AG04450 (cell line): ENCODE data around the gene MTA1. TPM values are rescaled to one million over a fixed set of nuclear protein-coding genes. Genes with fewer than 3 reads are reported as not detected.

Experiments
- CTCF ChIA-PET: fragments of 300-600, 350-600 bp; formaldehyde crosslinking; extraction: SDS; loops from one replicate; lab custom pipeline; 2022; ENCODE audit warnings: antibody characterized with exemption, inconsistent platforms; lab: Charles Lee
- POLR2A ChIA-PET: fragments of 350-600 bp; formaldehyde crosslinking; extraction: SDS; loops from one replicate; lab custom pipeline; 2021; ENCODE audit warnings: antibody characterized with exemption, inconsistent platforms; lab: Yijun Ruan, JAX
- DNase-seq: peaks from one replicate; pipeline ENCODE4 v3.0.0-alpha.2; 2011; ENCODE audit warnings: low read depth, low spot score
- H3K27ac ChIP-seq: one replicate; pipeline ENCODE4 v1.5.1; 2012; ENCODE audit warnings: low read depth, low read length, control low read depth
- H3K27me3 ChIP-seq: one replicate; pipeline ENCODE4 v1.6.0; 2012; ENCODE audit warnings: low read length; ENCODE audit not compliant: control insufficient read depth, insufficient read depth
- H3K4me3 ChIP-seq: 2 replicates; pipeline ENCODE4 v1.5.1; 2011; ENCODE audit warnings: mild to moderate bottlenecking, low read depth, low read length, control low read depth
- H3K9me3 ChIP-seq: 2 replicates; pipeline ENCODE4 v1.5.1; 2012; ENCODE audit warnings: low read length; ENCODE audit not compliant: control insufficient read depth, insufficient read depth
- CTCF ChIP-seq: IDR thresholded peaks from 2 replicates; pipeline ENCODE4 v1.5.1; 2011; ENCODE audit warnings: low read depth, low read length, control low read depth, inconsistent platforms
- polyA plus RNA-seq: library from polyadenylated mRNA; depleted of rRNA; stranded (reverse); fragments of >200 nt; gene quantifications from 2 replicates; pipeline ENCODE4 v1.2.3, GENCODE V29; 2011

The MTA1 gene
- polyA plus RNA-seq, 1 experiment, result 36.0 TPM

GRCh38 chr14:105444859-105445258 is 25.2 kb downstream of the MTA1 start:
- TF ChIP-seq CTCF, result no peak
- CTCF ChIA-PET, result interaction anchor here (0.7 kb wide), 1 partner anchor 36 kb away, joined by 3 read pairs; no protein-coding TSS in a partner anchor
- DNase-seq, result no peak
- Histone ChIP-seq H3K9me3 (peaks cover 3% of the 10 kb centered on the region; the same call in 1 of the 2 replicates), H3K27ac (no peak overlapping the region), H3K27me3 (no peaks in the 10 kb centered on the region), H3K4me3 (no peak overlapping the region)
- POLR2A ChIA-PET, result interaction anchor here (0.7 kb wide), 1 partner anchor 189 kb away, joined by 6 read pairs; no protein-coding TSS in a partner anchor

- no peak overlapping the region for H3K4me3 ChIP-seq
- no peak overlapping the region for H3K27ac ChIP-seq
- no peak for TF ChIP-seq CTCF
- peaks cover 1% of the 10 kb centered on the region; the same call in 1 of the 2 replicates for H3K9me3 ChIP-seq
- no peaks in the 10 kb centered on the region for H3K27me3 ChIP-seq
- DNase-seq, result no peak
- CTCF ChIA-PET, result interaction anchor here (0.6 to 0.7 kb wide), 2 partner anchors 36 to 83 kb away, joined by 3 read pairs; no protein-coding TSS in a partner anchor
- POLR2A ChIA-PET, result no interaction called here
Observed at GRCh38 chr14:105445290-105445689, 25.7 kb downstream of the MTA1 start.

GRCh38 chr14:105445901-105446845 is 26.5 kb downstream of the MTA1 start:
- no peak for TF ChIP-seq CTCF
- H3K4me3 ChIP-seq, result no peak overlapping the region
- DNase-seq, result no peak
- CTCF ChIA-PET, result interaction anchor here (0.6 to 1.0 kb wide), 3 partner anchors 35 to 83 kb away, joined by 3 to 4 read pairs (median 4); no protein-coding TSS in a partner anchor
- POLR2A ChIA-PET, result no interaction called here
- no peaks in the 10 kb centered on the region for H3K9me3 ChIP-seq
- no peak overlapping the region for H3K27ac ChIP-seq
- no peaks in the 10 kb centered on the region for H3K27me3 ChIP-seq

- H3K4me3 ChIP-seq, result no peak overlapping the region
- H3K9me3 ChIP-seq, result no peaks in the 10 kb centered on the region
- no peak overlapping the region for H3K27ac ChIP-seq
- CTCF ChIA-PET, result interaction anchor here (1.0 kb wide), 2 partner anchors 34 to 82 kb away, joined by 4 read pairs; no protein-coding TSS in a partner anchor
- POLR2A ChIA-PET, result no interaction called here
- TF ChIP-seq CTCF, result no peak
- no peaks in the 10 kb centered on the region for H3K27me3 ChIP-seq
- DNase-seq, result no peak
Observed at GRCh38 chr14:105446971-105447370, 27.3 kb downstream of the MTA1 start.
